HG03558 (cell line): ENCODE data around the gene GLRA1.
"Not testable (repeated sequence)": the region's sequence is repeated elsewhere in the genome, so short reads cannot be mapped to it uniquely, and the experiment has no call there.

Source experiments
- ATAC-seq: cut with Tn5 transposase; IDR thresholded peaks from one replicate; pipeline ENCODE4 v1.9.1; 2021; ENCODE audit warnings: moderate number of reproducible peaks; ENCODE audit not compliant: unreplicated experiment; ENCODE audit errors: extremely low read depth

GLRA1 gene

GRCh38 chr5:151921916-151922315 is 2.7 kb downstream of the GLRA1 start:
- ATAC-seq = no peak

- ATAC-seq = no peak
Observed at GRCh38 chr5:151917904-151918303, 6.7 kb downstream of the GLRA1 start.

GRCh38 chr5:151913425-151913824 is 11.2 kb downstream of the GLRA1 start:
- ATAC-seq = no peak

- no peak for ATAC-seq
Observed at GRCh38 chr5:151912360-151912759, 12.3 kb downstream of the GLRA1 start.

DNA sequence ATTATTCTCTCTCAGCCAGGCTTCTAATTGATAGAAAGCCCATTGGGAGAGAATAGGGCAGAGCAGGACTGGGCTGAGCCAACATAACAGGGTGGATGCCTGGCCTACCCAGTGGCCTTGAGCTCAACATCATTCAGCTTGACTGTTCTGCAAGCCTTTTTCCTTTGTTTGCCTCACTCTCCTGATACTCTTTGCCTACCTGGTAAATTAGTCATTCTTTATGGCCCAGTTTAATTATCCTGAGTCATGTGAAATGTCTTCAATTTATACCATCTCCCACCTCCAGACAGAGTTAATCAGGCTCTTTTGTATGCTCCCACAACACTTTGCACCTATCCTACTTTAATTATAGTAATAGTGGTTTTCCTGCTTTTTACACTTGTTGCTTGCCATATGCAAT is 13.6 kb downstream of the GLRA1 start:
- no peak for ATAC-seq

DNA sequence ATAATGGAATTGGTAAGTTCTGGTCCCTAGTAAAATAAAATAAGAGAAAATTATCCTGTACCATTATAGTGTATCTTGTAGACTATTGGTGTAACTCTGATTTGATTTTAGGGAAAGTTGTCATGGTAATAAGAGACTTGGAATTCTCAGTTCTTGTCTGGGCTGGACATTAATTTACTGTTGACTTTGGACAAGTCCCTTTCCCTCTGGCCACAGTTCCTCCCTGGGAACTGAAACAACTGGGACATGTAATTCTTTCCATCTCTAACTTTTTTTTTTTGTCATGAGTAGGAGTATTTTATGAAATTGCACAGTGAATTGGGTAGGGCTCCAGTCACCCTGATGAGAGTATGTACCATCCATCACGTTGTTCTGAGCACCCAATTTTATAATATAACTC is 15.0 kb downstream of the GLRA1 start:
- no peak for ATAC-seq

- ATAC-seq = no peak
Observed at GRCh38 chr5:151906246-151906645, 18.4 kb downstream of the GLRA1 start.

DNA sequence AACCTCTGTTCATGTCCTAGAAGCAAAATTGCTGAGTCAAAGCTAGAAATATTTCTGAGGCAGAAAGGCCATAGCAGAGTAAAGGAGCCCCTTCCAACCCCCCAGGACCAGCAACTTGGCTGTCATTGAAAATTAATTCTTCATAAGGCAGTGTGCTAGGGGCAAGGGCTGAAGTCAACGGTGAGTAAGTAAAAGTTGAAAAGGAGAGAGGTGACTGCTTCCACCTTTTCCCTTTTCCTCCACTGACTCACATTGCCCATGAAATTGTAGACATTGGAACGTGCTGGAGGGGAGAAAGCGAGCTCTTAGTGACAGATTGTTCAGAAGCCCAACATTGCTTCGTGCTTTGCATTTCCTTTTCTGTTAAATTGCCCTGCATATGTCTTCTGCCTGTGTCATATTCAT is 19.1 kb downstream of the GLRA1 start:
- ATAC-seq = no peak

DNA sequence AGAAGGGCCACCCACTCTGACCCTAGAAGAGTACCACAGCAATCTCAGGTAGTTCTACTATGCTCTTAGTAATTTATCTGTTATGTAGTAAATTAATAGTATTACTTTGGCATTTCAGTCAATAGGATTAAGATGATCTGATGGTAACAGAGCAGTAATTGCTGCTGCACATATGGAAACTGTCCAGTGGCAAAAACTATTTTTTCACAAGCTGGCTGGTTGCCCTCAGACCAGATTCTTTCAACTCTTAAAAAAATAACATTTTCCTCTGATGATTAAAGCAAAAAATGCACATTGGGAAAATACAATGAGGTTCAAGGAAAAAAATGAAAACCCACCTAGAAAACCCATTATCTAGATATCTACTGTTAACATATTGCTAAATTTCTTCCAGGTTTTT is 19.7 kb downstream of the GLRA1 start:
- no peak for ATAC-seq

DNA sequence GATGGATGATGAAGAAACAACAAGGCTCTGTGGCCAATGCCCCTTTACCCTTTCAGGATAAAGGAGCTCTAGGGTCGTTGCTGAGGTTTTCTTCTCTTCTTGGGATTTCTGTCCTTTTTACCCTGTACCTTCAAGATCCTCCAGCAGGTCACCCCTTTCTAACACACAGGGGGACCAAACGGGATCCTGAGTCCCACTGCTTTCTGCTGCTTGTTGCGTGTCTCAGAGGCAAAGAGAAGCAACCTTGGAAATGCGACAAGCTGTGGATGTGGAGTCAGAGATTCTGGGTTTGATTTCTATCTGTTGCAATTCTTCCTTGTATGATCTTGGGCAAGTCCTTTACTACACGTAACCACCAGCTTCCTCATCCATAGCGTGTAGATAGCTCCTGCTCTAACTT is 20.5 kb downstream of the GLRA1 start:
- no peak for ATAC-seq

GRCh38 chr5:151903243-151903653 is 21.4 kb downstream of the GLRA1 start:
- ATAC-seq = peak; percentile 82

DNA sequence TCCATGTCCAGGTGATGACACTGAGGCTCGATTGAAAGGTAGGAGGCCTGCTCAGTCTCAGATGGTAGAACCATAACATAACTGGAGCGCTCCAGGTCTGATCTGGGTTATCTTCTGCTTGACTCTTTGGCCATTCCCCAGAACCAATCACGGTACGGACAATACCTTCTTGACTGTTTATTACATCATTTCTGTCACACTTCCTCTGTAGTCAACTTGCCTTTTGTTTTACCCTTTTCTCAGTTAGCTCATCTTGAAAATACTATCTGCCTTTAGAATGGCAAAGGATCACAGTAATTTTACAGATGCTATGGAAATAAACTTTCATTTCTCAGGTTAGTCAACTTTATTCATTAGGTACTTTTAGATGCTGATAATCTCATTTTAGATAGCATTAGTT is 22.4 kb downstream of the GLRA1 start:
- no peak for ATAC-seq

DNA sequence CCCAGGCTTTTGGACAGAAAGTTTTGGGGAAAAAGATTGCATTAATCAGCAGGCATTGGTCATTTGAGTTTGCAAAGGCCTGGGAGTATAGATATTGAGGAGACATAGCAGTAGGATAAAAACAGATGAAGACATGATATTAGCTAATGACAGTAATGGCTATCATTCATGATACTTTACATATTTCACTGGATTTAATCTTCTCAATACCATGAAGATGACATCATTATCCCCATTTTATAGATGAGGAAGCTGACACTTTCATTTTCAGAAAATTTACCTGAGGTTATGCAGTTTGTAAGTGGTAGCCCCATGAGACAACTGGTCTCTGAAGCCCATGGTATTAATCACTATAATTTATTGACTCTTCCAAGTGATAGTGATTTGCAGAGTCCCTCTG is 23.0 kb downstream of the GLRA1 start:
- no peak for ATAC-seq

- ATAC-seq = no peak
Observed at GRCh38 chr5:151900891-151901290, 23.8 kb downstream of the GLRA1 start.

DNA sequence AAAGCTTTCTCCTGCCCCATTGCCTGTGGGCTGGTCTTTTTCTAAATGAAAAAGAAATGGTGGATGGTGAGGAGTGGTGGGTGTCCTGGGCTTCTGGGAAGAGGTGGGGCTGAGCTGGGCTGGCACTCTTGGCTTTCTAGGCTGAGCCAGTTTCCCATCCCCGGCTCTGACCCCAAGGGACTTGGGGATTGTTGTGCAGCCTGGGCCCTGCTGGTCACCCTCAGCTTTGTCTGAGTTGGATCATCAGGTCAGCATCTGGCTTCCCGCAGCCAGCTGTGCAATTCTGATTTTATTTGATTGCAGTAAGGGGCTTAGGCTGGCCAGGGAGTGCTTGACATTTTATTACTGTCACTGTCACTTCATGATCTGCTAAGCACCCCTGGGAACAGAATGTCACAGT is 25.3 kb downstream of the GLRA1 start:
- no peak for ATAC-seq

DNA sequence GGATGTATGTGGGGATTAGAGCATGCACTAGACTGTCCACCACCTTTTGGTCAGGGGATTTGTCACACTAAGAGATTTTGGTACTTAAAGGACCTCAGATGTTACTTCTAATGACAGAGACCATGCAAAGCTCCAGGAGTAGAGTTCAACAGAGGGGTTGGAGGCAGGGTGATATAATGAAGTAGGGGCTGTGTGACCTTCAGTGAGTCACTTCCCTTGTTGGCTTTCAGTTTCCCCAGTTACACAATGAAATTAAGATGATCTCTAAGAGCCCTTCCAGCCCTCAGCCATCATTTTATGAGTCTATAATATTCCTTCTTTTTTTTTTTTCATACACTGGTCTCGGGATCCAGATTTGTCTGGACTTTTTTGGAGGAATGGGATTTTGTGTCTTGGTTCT is 26.8 kb downstream of the GLRA1 start:
- ATAC-seq = no peak

GRCh38 chr5:151897020-151897552 is 27.6 kb downstream of the GLRA1 start:
- no peak for ATAC-seq

DNA sequence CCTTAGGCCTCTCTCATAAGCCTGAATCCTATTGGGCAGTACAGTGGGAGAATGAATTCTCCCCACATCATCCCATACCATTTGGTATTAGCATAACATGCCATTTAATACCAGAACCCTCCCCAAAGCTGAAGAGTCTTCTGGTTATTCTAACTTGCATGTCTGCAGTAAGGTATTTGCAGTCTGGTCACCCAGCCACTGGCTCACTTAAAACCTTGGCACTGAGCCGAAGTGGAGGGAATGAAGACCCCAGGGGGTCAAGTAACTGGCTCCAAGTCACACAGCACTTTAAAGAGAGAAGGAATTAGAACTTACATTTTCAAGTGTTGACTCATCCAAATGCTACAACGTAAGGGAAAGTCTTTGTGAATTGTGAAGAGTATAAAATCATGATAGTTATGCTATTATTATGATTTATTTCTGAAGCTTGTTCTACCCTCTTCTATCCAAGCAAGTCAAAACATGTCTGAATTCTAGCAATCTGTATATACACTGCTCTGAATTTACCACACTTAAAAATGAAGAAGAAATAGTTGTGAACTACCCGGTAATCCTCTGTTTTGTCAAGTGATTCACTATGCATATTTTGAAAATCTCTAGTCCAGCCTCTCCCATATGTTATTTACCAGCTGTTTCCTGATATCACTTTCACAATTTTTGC is 28.5 kb downstream of the GLRA1 start:
- ATAC-seq = no peak

DNA sequence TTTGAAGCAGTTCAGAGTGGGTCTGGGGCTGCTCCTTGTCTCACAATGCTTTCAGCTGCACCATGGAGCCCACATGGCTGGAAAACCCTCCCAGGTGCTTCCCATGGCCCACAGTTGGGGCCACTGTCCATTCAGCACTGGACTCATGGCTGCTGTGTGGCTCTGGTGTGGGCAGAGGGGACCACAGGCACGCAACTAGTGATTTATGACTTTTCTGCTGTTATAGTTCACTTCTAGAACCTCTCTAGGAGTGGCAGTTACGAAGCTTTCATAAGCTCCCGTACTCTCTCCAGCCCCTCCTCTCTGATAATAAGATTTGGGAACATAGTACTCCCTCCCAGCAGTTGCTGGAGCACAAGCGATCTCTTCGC is 29.0 kb downstream of the GLRA1 start:
- no peak for ATAC-seq

GRCh38 chr5:151893485-151893884 is 31.2 kb downstream of the GLRA1 start:
- ATAC-seq = not testable (repeated sequence)

GRCh38 chr5:151892393-151892792 is 32.3 kb downstream of the GLRA1 start:
- ATAC-seq = no peak

GRCh38 chr5:151890299-151890698 is 34.4 kb downstream of the GLRA1 start:
- no peak for ATAC-seq

DNA sequence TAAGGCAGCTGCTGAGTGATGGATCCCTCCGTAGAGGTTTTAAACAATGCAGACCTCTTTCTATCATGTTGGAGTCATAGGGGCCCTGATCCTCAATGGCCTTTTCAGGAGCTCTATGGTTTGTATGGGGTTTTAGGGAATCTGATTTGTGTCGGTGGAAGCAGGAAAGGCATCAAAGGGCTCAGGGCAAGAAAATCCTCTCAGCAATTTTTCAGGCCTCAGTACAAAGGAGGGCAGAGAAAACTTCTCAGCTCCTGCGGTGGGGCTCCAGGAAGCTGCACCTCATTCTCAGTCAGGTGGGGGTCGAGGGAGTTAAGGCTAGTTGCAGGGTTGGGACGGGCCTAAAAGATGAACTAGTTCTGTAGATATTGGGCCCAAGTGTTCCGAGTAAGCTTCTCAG is 35.0 kb downstream of the GLRA1 start:
- ATAC-seq = no peak
